Activated naive CD4-positive, alpha-beta T cell treated with anti-CD3 and anti-CD28 coated beads, Interleukin-2, amount 50 U/mL, for 24 hours (primary cell): ENCODE results near the gene ARHGAP32.
"Not testable (repeated sequence)": the region's sequence is repeated elsewhere in the genome, so short reads cannot be mapped to it uniquely, and the experiment has no call there.

ENCODE experiments used
- H3K27ac Mint-ChIP-seq: one replicate; pipeline ENCODE4 v1.8.0; 2021; ENCODE audit warnings: mild to moderate bottlenecking, mixed read lengths
- H3K27me3 Mint-ChIP-seq: one replicate; pipeline ENCODE4 v1.8.0; 2021; ENCODE audit warnings: mixed read lengths
- H3K36me3 Mint-ChIP-seq: one replicate; pipeline ENCODE4 v1.8.0; 2021; ENCODE audit warnings: mixed read lengths
- H3K4me1 Mint-ChIP-seq: one replicate; pipeline ENCODE4 v1.8.0; 2021; ENCODE audit warnings: mixed read lengths
- H3K4me3 Mint-ChIP-seq: one replicate; pipeline ENCODE4 v1.8.0; 2021; ENCODE audit warnings: mild to moderate bottlenecking, mixed read lengths
- H3K9me3 Mint-ChIP-seq: one replicate; pipeline ENCODE4 v1.8.0; 2021; ENCODE audit warnings: mixed read lengths

Gene ARHGAP32

GRCh38 chr11:129155745-129156144 lies 36.4 kb downstream of the ARHGAP32 start:
- Mint-ChIP-seq H3K36me3 (peaks cover 25% of the 10 kb centered on the region), H3K27me3 (no peaks in the 10 kb centered on the region), H3K4me3 (no peak overlapping the region), H3K27ac (no peak overlapping the region), H3K4me1 (no peaks in the 10 kb centered on the region), H3K9me3 (peaks cover 15% of the 10 kb centered on the region)

DNA sequence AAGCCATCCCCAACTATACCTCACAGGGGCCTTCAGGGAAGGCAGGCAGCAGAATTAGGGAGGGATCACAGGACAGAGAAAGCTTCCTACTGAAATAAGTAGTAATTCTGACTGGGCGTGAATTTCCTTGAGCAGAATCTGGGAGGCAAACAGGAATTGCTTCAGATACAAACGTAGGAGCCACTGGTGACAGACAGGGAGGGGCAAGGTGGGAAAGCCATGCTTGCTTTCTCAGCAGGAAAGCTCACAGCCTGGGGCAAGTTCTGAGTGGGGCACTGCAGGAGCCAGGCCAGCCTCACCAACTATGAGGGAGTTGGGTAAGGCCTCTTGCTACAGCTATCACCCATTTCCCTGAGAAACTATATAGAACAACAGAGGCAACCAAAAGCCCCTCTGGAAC lies 43.6 kb downstream of the ARHGAP32 start:
- H3K4me1 Mint-ChIP-seq = no peaks in the 10 kb centered on the region
- peaks cover 22% of the 10 kb centered on the region for H3K36me3 Mint-ChIP-seq
- H3K27ac Mint-ChIP-seq = no peak overlapping the region
- H3K4me3 Mint-ChIP-seq = no peak overlapping the region
- H3K27me3 Mint-ChIP-seq = no peaks in the 10 kb centered on the region
- H3K9me3 Mint-ChIP-seq = peaks cover 34% of the 10 kb centered on the region

DNA sequence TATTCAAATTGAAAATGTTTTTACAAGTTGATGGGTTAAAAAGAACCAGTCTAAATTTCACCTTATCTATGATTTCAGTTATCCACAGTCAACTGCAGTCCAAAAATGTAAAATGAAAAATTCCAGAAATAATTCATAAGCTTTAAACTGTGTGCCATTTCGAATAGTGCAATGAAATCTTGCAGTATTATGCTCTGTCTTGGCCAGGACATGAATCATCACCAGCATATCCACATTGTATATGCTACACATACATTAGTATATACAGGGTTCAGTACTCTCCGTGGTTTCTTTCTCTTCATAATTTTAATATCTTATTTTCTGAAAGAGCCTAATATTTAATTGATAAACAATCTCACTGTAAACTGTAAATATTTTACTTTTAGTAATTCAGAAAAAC lies 45.9 kb downstream of the ARHGAP32 start:
- H3K9me3 Mint-ChIP-seq = peaks cover 24% of the 10 kb centered on the region
- no peak overlapping the region for H3K27ac Mint-ChIP-seq
- H3K27me3 Mint-ChIP-seq = no peaks in the 10 kb centered on the region
- no peak overlapping the region for H3K4me3 Mint-ChIP-seq
- no peaks in the 10 kb centered on the region for H3K4me1 Mint-ChIP-seq
- peaks cover 16% of the 10 kb centered on the region for H3K36me3 Mint-ChIP-seq

- Mint-ChIP-seq H3K4me3 (no peak overlapping the region), H3K36me3 (peaks cover 9% of the 10 kb centered on the region), H3K9me3 (peaks cover 15% of the 10 kb centered on the region), H3K4me1 (no peaks in the 10 kb centered on the region), H3K27me3 (no peaks in the 10 kb centered on the region), H3K27ac (no peak overlapping the region)
Observed at GRCh38 chr11:129145276-129145675, 46.8 kb downstream of the ARHGAP32 start.

GRCh38 chr11:129144256-129144655 lies 47.9 kb downstream of the ARHGAP32 start:
- Mint-ChIP-seq H3K4me3 (no peak overlapping the region), H3K4me1 (no peaks in the 10 kb centered on the region), H3K36me3 (peaks cover 5% of the 10 kb centered on the region), H3K27ac (no peak overlapping the region), H3K9me3 (peaks cover 6% of the 10 kb centered on the region), H3K27me3 (no peaks in the 10 kb centered on the region)

DNA sequence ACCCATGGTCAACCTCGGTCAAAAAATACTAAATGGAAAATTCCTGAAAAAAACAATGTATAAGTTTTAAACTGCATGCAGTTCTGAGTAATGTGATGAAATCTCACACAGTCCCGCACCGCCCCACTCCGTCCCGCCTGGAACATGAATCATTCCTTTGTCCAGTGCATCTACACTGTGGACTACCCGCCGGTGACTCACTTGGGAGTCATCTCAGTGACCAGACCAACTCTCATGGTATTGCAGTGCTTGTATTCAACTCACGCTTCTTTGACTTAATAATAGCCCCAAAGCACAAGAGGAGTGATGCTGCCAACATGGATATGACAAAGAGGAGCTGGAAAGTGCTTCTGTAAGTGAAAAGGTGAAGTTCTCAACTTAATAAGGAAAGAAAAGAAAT lies 48.8 kb downstream of the ARHGAP32 start:
- Mint-ChIP-seq H3K27me3 (no peaks in the 10 kb centered on the region), H3K4me3 (no peak overlapping the region), H3K27ac (no peak overlapping the region), H3K36me3 (peaks cover 5% of the 10 kb centered on the region), H3K9me3 (peaks cover 6% of the 10 kb centered on the region), H3K4me1 (no peaks in the 10 kb centered on the region)

DNA sequence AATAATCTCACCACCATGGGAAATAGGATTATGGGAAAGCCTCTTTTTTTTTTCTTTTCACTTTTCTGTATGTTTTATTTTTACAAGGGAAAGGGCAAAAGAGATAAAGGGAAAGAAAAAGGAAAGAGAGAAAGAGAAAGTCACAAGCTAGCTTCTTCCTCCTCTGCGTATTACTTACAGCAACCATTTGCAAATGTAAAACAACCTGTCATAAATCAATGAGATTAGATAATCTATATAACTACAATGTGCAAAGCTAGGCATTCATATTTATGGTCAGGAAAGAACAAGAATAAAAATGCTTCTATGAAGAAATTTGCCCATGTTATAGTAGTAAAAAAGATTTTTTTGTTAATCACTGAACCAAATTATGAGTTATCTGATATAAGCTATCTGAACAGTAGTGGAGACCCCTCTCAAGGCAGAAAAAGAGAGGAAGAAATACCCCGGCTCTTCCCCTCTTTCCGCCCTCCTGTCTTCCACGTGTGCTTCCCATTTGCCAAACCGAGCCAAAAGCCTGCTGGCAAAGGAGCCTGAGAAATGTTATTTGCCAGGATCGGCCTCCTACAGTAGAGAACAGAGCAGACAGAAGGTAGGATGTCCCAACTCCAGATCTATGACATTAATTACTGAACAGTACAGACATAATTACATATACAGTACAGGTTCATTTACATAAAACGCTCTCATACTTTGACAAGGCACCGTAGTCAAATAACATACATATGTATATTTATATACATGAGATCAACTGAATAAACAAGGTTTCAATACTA lies 50.2 kb downstream of the ARHGAP32 start:
- no peaks in the 10 kb centered on the region for H3K27me3 Mint-ChIP-seq
- H3K4me1 Mint-ChIP-seq = no peaks in the 10 kb centered on the region
- no peak overlapping the region for H3K27ac Mint-ChIP-seq
- no peak overlapping the region for H3K4me3 Mint-ChIP-seq
- no peaks in the 10 kb centered on the region for H3K9me3 Mint-ChIP-seq
- no peaks in the 10 kb centered on the region for H3K36me3 Mint-ChIP-seq

- Mint-ChIP-seq H3K27ac (no peak overlapping the region), H3K36me3 (no peaks in the 10 kb centered on the region), H3K4me3 (no peak overlapping the region), H3K4me1 (no peaks in the 10 kb centered on the region), H3K27me3 (no peaks in the 10 kb centered on the region), H3K9me3 (no peaks in the 10 kb centered on the region)
Observed at GRCh38 chr11:129131316-129131715, 60.8 kb downstream of the ARHGAP32 start.

GRCh38 chr11:129128881-129129620 lies 63.1 kb downstream of the ARHGAP32 start:
- H3K4me1 Mint-ChIP-seq, H3K27ac Mint-ChIP-seq, H3K4me3 Mint-ChIP-seq, H3K9me3 Mint-ChIP-seq, H3K36me3 Mint-ChIP-seq, H3K27me3 Mint-ChIP-seq: not testable (repeated sequence)

DNA sequence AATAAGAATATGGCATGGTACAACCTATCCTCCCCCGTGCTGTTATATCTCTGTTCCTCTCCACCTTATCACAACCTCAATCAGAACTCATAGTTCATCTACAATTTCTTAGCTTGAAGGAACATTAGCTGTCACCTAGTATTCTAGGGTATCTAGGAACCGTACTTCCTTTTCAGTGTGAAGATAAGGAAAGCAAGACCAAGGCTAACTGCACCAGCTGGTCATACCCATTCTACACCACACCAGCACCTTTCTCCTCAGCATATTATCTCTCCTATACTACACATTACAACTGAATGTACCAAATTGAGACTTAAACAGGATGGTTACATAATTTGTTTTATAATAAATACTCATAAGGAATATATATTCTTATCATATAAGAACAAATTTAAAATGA lies 73.1 kb downstream of the ARHGAP32 start:
- no peak overlapping the region for H3K4me3 Mint-ChIP-seq
- no peaks in the 10 kb centered on the region for H3K36me3 Mint-ChIP-seq
- no peaks in the 10 kb centered on the region for H3K27me3 Mint-ChIP-seq
- H3K4me1 Mint-ChIP-seq = no peaks in the 10 kb centered on the region
- H3K27ac Mint-ChIP-seq = no peak overlapping the region
- no peaks in the 10 kb centered on the region for H3K9me3 Mint-ChIP-seq

DNA sequence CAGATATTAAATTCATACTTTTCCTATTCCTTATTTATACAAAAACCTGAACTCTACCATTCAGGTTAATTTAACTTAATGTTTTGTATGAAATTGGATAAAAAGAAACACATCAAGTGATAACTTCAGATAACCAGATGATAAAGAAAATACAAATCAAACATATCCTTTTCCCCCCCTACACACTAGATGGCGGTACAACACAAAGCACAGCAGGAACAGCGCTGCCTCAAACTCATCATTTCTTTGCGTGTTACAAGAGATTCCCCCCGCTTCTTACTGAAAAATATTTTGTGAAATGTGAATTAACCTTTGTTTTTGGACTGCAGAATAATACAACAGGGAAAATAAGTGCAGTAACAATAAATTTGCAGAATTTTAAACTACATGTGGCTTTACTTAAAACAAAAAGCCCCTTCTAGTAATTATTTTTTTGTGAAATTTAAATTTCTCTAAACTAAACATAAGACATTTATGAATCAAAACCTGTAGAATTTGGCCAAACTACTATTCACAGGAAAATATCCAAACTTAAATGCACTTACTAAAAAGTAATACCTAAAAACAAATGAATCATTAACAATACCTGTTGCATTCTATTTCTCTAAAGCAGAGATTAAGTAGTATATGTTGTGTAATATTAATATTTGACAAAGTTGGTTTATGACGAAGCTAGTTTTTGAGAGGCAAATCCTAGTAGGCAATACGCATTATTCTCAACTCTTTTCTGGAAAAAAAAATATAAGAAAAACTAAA lies 74.4 kb downstream of the ARHGAP32 start:
- Mint-ChIP-seq H3K4me1 (no peaks in the 10 kb centered on the region), H3K27ac (no peak overlapping the region), H3K36me3 (no peaks in the 10 kb centered on the region), H3K9me3 (no peaks in the 10 kb centered on the region), H3K4me3 (no peak overlapping the region), H3K27me3 (no peaks in the 10 kb centered on the region)

DNA sequence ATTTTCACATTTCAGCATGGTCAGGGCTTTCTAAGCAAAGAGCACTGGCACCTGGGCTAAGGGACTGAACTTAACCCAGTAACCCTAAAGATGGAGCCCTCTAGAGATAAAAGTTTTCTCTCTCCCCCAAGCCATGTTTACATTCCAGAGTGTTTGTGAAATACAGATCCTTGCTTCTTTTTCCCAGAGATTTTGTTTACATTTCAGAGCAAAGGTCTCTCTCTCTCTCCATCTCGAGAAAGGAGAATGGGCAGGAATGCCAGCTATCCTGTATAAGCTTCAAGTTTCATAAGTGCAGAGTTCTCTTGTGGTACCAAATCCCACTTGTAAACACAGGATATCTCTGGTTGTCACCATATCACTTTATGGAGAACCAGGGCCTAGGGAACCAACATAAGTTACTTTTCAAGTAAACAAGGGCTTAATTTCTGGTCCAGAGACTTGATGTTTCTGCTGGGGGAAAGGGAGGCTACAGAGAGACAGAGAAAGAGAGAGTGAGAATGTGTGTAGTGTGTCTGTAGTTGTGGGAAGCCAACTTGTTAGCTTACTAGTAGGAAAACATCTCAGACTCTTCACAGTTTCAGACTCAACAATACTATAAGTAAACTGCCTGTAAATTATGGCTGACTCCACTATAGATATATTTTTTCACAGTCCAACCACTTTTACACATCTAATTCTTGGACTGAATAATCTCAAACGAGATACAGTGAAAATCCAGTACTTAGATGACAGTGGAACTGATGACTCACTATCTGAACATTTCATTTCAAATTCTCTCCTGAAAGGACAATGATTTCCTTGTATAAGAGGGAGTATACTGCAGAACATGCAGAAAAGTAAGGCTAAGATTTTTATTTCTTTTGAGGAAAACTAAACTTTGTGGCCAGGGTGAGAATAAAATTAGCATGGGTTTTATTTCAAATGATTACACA lies 76.2 kb downstream of the ARHGAP32 start:
- no peaks in the 10 kb centered on the region for H3K36me3 Mint-ChIP-seq
- no peak overlapping the region for H3K4me3 Mint-ChIP-seq
- H3K4me1 Mint-ChIP-seq = no peaks in the 10 kb centered on the region
- no peak overlapping the region for H3K27ac Mint-ChIP-seq
- no peaks in the 10 kb centered on the region for H3K27me3 Mint-ChIP-seq
- no peaks in the 10 kb centered on the region for H3K9me3 Mint-ChIP-seq

GRCh38 chr11:129109701-129110100 lies 82.4 kb downstream of the ARHGAP32 start:
- Mint-ChIP-seq H3K4me3 (no peak overlapping the region), H3K36me3 (peaks cover 9% of the 10 kb centered on the region), H3K4me1 (no peaks in the 10 kb centered on the region), H3K9me3 (peaks cover 11% of the 10 kb centered on the region), H3K27ac (no peak overlapping the region), H3K27me3 (no peaks in the 10 kb centered on the region)

DNA sequence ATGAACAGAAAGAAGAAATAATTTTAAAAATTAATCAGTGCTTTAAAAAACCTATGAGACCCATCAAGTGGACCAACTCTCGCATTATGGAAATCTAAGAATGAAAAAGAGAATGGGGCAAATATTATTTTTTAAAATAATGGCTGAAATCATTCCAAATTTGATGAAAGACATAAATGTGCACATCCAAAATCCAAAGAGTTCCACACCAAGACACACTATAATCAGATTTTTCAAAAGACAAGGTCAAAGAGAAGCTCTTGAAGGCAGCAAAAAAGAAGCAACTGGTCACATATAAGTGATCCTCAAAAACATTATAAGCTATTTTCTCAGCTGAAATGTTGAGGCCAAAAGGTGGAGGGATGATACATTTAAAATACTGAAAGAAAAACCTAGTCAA lies 85.3 kb downstream of the ARHGAP32 start:
- Mint-ChIP-seq H3K9me3 (peaks cover 18% of the 10 kb centered on the region), H3K27ac (no peak overlapping the region), H3K4me3 (no peak overlapping the region), H3K27me3 (no peaks in the 10 kb centered on the region), H3K4me1 (no peaks in the 10 kb centered on the region), H3K36me3 (peaks cover 12% of the 10 kb centered on the region)

- Mint-ChIP-seq H3K27me3 (peaks cover 1% of the 10 kb centered on the region), H3K9me3 (peaks cover 19% of the 10 kb centered on the region), H3K27ac (no peak overlapping the region), H3K4me3 (no peak overlapping the region), H3K4me1 (no peaks in the 10 kb centered on the region), H3K36me3 (peaks cover 24% of the 10 kb centered on the region)
Observed at GRCh38 chr11:129102756-129103155, 89.4 kb downstream of the ARHGAP32 start.
